Neutrophil (primary cell): ENCODE results near the gene SMPD2.

Experiments
- H3K27ac ChIP-seq: fragments of 200-600 bp; sonication (generic); 2 replicates; pipeline ENCODE4 v1.5.1; 2016; ENCODE audit warnings: mild to moderate bottlenecking, moderate library complexity
- H3K27me3 ChIP-seq: fragments of 200-600 bp; sonication (generic); 2 replicates; pipeline ENCODE4 v1.6.0; 2016; ENCODE audit warnings: mild to moderate bottlenecking
- H3K36me3 ChIP-seq: fragments of 200-600 bp; sonication (generic); 2 replicates; pipeline ENCODE4 v1.5.1; 2017
- H3K4me1 ChIP-seq, 2 experiments: fragments of 200-600 bp in 1 of 2; sonication (generic) in 1 of 2; 1 replicate in 1 of 2; 2 replicates in 1 of 2; pipeline versions ENCODE4 v1.5.1 to v1.6.1; 2013 to 2016; ENCODE audit warnings: low read depth in 1 of 2, low read length in 1 of 2, mild to moderate bottlenecking in 1 of 2, moderate library complexity in 1 of 2; ENCODE audit not compliant: control insufficient read depth in 1 of 2, insufficient read depth in 1 of 2
- H3K4me3 ChIP-seq, 2 experiments: fragments of 200-600 bp in 1 of 2; sonication (generic) in 1 of 2; 1 replicate in 1 of 2; 2 replicates in 1 of 2; pipeline ENCODE4 v1.5.1; 2013 to 2016; ENCODE audit warnings: low read depth in 1 of 2, low read length in 1 of 2, mild to moderate bottlenecking in 1 of 2, moderate library complexity in 1 of 2
- H3K9me3 ChIP-seq: fragments of 200-600 bp; sonication (generic); 2 replicates; pipeline ENCODE4 v1.5.1; 2016
- CTCF ChIP-seq: fragments of 200-600 bp; sonication (generic); IDR thresholded peaks from 2 replicates; pipeline ENCODE4 v1.5.1; 2016; ENCODE audit warnings: antibody characterized with exemption

Gene SMPD2

DNA sequence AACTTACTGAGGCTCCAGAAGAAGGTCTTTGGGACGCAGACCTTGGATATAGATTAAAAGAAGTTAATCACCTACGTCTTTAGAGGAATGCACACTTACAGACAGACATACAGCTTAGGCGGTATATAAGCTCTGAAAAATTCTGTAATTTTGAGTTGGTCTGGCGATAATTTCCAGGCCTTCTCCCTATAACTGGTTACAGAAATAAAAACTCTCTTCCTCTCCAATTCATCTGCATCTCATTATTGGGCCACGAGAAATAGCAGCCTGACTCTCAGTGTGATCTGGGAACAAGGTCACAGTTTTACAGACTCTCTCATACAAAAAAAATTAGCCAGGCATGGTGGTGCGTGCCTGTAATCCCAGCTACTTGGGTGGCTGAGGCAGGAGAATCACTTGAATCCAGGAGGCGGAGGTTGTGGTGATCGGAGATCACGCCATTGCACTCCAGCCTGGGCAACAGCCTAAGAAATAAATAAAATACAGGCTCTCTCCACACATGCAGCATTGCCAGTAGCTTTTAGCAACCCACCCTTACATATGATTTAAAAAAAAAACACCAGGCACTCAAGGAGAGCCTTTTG lies 37.8 kb downstream of the SMPD2 start:
- Histone ChIP-seq H3K36me3 (peaks cover 37% of the 10 kb centered on the region), H3K9me3 (no peaks in the 10 kb centered on the region), H3K4me3 (no peak overlapping the region), H3K27me3 (no peaks in the 10 kb centered on the region), H3K27ac (no peak overlapping the region), H3K4me1 (peaks cover 22 to 35% of the 10 kb centered on the region in 2 experiments)
- TF ChIP-seq CTCF = no peak

GRCh38 chr6:109478841-109479624 lies 38.5 kb downstream of the SMPD2 start:
- no peak for TF ChIP-seq CTCF
- Histone ChIP-seq H3K36me3 (peaks cover 32% of the 10 kb centered on the region), H3K4me1 (peaks cover 26 to 40% of the 10 kb centered on the region in 2 experiments), H3K4me3 (no peak overlapping the region), H3K9me3 (no peaks in the 10 kb centered on the region), H3K27me3 (no peaks in the 10 kb centered on the region), H3K27ac (no peak overlapping the region)

GRCh38 chr6:109480993-109481480 lies 40.5 kb downstream of the SMPD2 start:
- H3K36me3 ChIP-seq = peaks cover 12% of the 10 kb centered on the region
- H3K9me3 ChIP-seq = no peaks in the 10 kb centered on the region
- H3K27me3 ChIP-seq = no peaks in the 10 kb centered on the region
- H3K27ac ChIP-seq = no peak overlapping the region
- H3K4me1 ChIP-seq = peaks cover 26 to 40% of the 10 kb centered on the region in 2 experiments
- H3K4me3 ChIP-seq = no peak overlapping the region
- TF ChIP-seq CTCF = no peak

DNA sequence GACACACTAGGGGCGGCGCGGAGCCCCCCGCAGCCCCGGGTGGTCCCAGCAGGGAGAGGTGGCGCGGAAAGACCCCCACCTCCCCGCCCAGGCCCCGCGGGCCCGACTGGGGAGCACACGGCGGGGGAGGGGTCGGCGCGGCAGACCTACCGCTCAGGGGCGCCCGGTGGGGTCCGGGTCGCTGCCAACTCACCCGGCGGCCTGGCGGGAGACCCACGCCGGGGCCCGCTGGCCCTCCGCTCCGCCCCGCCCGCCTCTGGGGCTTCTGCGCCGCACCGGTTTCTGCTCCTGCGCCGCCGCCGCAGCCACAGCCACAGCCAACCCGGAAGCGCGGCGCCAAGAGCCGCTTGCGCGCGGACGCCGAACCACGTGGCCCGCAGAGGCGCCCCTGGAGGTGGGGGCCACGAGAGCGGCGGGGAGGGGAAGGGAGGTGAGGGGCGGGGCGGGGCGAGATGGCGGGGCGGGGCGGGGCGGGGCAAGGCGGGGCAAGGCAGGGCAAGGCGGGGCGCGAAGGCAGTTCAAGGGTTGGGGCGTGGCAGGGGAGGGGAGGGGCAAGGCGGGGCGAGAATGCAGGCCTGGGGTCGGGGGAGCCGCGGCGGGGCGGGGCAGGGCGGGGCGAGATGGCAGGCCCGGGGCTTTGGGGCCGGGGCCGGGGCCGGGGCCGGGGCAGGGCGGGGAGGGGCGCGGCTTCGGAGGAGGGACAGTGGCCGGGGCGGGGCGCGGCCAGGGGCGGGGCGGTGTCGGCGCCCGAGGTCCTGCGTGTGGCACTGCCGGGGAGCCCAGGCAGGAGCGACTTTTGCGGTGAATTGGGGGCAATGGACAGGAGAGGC lies 42.6 kb downstream of the SMPD2 start, which contains the start of gene ZBTB24:
Gene ZBTB24 (minus strand): TSS at position 315 of the 830 bp plus-strand sequence. CDS start 1,193 bp downstream, outside the sequence.
- peak within 1 kb of the TSS; percentile 89 for H3K27ac ChIP-seq
- no peaks in the 10 kb centered on the region for H3K27me3 ChIP-seq
- peak; percentile 41 for TF ChIP-seq CTCF
- no peaks in the 10 kb centered on the region for H3K9me3 ChIP-seq
- H3K36me3 ChIP-seq = no peaks in the 10 kb centered on the region
- H3K4me1 ChIP-seq = peaks cover 26 to 40% of the 10 kb centered on the region in 2 experiments
- peak within 1 kb of the TSS; percentile 63 to 91 for H3K4me3 ChIP-seq

- no peak for TF ChIP-seq CTCF
- Histone ChIP-seq H3K9me3 (no peaks in the 10 kb centered on the region), H3K36me3 (no peaks in the 10 kb centered on the region), H3K4me3 (peak overlapping the region; percentile 61 to 63), H3K27ac (peak overlapping the region; percentile 89), H3K4me1 (peaks cover 26 to 40% of the 10 kb centered on the region in 2 experiments), H3K27me3 (no peaks in the 10 kb centered on the region)
Measured at GRCh38 chr6:109483735-109484057, 43.2 kb downstream of the SMPD2 start.
